Calu3 (cell line): ENCODE results near the gene SLC46A2. TPM values are rescaled to one million over a fixed set of nuclear protein-coding genes. Genes with fewer than 3 reads are reported as not detected.
A peak's percentile ranks its signal among the peaks of the same experiment; 100 is the strongest.

ENCODE experiments used
- BruUV-seq: library from RNA; stranded (reverse); fragments of 400-500 nt; replicated peaks from 2 replicates; lab custom pipeline; 2021; lab: Mats Ljungman, UMichigan
- CTCF ChIA-PET: fragments of 300-600 bp; sonication (Branson Sonifier 250); formaldehyde crosslinking; loops from one replicate; lab custom pipeline; 2022; ENCODE audit warnings: antibody characterized with exemption; lab: Charles Lee
- DNase-seq: peaks from one replicate; pipeline ENCODE4 v3.0.0; 2022
- H3K27ac Mint-ChIP-seq: one replicate; pipeline ENCODE4 v1.8.0; 2022; ENCODE audit warnings: mixed read lengths; ENCODE audit not compliant: unreplicated experiment
- H3K27me3 Mint-ChIP-seq: one replicate; pipeline ENCODE4 v1.8.0; 2022; ENCODE audit warnings: mixed read lengths; ENCODE audit not compliant: unreplicated experiment
- H3K36me3 Mint-ChIP-seq: one replicate; pipeline ENCODE4 v1.8.0; 2022; ENCODE audit warnings: mild to moderate bottlenecking, moderate library complexity, mixed read lengths; ENCODE audit not compliant: insufficient read depth, unreplicated experiment
- H3K4me1 Mint-ChIP-seq: one replicate; pipeline ENCODE4 v1.8.0; 2022; ENCODE audit warnings: mild to moderate bottlenecking, low read depth, mixed read lengths; ENCODE audit not compliant: unreplicated experiment
- H3K4me3 Mint-ChIP-seq: one replicate; pipeline ENCODE4 v1.8.0; 2022; ENCODE audit warnings: mild to moderate bottlenecking, low read depth, moderate library complexity, mixed read lengths; ENCODE audit not compliant: unreplicated experiment
- H3K9me3 Mint-ChIP-seq: one replicate; pipeline ENCODE4 v1.8.0; 2022; ENCODE audit warnings: low read depth, mixed read lengths; ENCODE audit not compliant: unreplicated experiment
- CTCF ChIP-seq: fragments of 200-600 bp; IDR thresholded peaks from one replicate; pipeline ENCODE4 v1.8.0; 2022; ENCODE audit warnings: antibody characterized with exemption; ENCODE audit not compliant: unreplicated experiment
- intact Hi-C: fragments of 100-400 bp; cut with micrococcal nuclease; formaldehyde crosslinking; loops from one replicate; pipeline ENCODE4 v1.10.0; 2022; ENCODE audit not compliant: unreplicated experiment
- total RNA-seq: library from RNA; stranded (reverse); gene quantifications from 2 replicates; pipeline ENCODE4 v1.2.3, GENCODE V29; 2022

Gene SLC46A2
- total RNA-seq, 1 experiment from 2014 or later = not detected

GRCh38 chr9:112833081-112833480, 57.6 kb downstream of the SLC46A2 start:
- CTCF ChIA-PET = no interaction called here
- Mint-ChIP-seq H3K4me3 (no peak overlapping the region), H3K9me3 (no peaks in the 10 kb centered on the region), H3K27me3 (no peaks in the 10 kb centered on the region), H3K4me1 (no peaks in the 10 kb centered on the region), H3K36me3 (peaks cover under 1% of the 10 kb centered on the region), H3K27ac (no peak overlapping the region)
- BruUV-seq = no TSS peak
- TF ChIP-seq CTCF = no peak
- no peak for DNase-seq
- intact Hi-C loops = no loop called here

- BruUV-seq = no TSS peak
- CTCF ChIA-PET = no interaction called here
- no peak for TF ChIP-seq CTCF
- Mint-ChIP-seq H3K27ac (no peak overlapping the region), H3K27me3 (no peaks in the 10 kb centered on the region), H3K4me3 (no peak overlapping the region), H3K9me3 (no peaks in the 10 kb centered on the region), H3K4me1 (no peaks in the 10 kb centered on the region), H3K36me3 (no peaks in the 10 kb centered on the region)
- intact Hi-C loops = no loop called here
- no peak for DNase-seq
These were observed 58.7 kb downstream of the SLC46A2 start for GRCh38 chr9:112831969-112832368.

GRCh38 chr9:112831281-112831851, 59.3 kb downstream of the SLC46A2 start:
- H3K27ac Mint-ChIP-seq = no peak overlapping the region
- H3K4me3 Mint-ChIP-seq = no peak overlapping the region
- no TSS peak for BruUV-seq
- H3K4me1 Mint-ChIP-seq = no peaks in the 10 kb centered on the region
- DNase-seq = peak; percentile 28
- H3K27me3 Mint-ChIP-seq = no peaks in the 10 kb centered on the region
- H3K9me3 Mint-ChIP-seq = no peaks in the 10 kb centered on the region
- TF ChIP-seq CTCF = no peak
- CTCF ChIA-PET = interaction anchor here (0.7 kb wide), 1 partner anchor 435 kb away, joined by 3 read pairs; no protein-coding TSS in a partner anchor
- no peaks in the 10 kb centered on the region for H3K36me3 Mint-ChIP-seq
- intact Hi-C loops = no loop called here

Other genes with a start within 250 kb of the SLC46A2 start
- 18.7 and 23.2 TPM in 2 replicates for gene INIP, start 172.8 kb downstream of the SLC46A2 start, total RNA-seq
- gene SNX30, start 140.1 kb downstream of the SLC46A2 start, total RNA-seq = 7.9 and 8.7 TPM in 2 replicates
- gene ZNF883, start 121.3 kb upstream of the SLC46A2 start, total RNA-seq = 2.0 and 2.2 TPM in 2 replicates
- 1.2 and 1.3 TPM in 2 replicates for gene ZFP37, start 165.8 kb upstream of the SLC46A2 start, total RNA-seq